GM13977 (cell line): ENCODE measurements around the gene C1QBP.

ENCODE experiments used
- DNase-seq: peaks from one replicate; pipeline ENCODE4 v3.0.0; 2012; ENCODE audit warnings: low spot score
- CTCF ChIP-seq: IDR thresholded peaks from 2 replicates; pipeline ENCODE4 v1.5.1; 2012; ENCODE audit warnings: mild to moderate bottlenecking, control low read depth; ENCODE audit not compliant: insufficient read depth; ENCODE audit errors: extremely low read depth, missing control alignments
- in situ Hi-C: fragments of 300-500 bp; cut with MboI; formaldehyde crosslinking; loops from one replicate; pipeline ENCODE4 v1.12.0; 2022; ENCODE audit warnings: low sequenced_read_pairs, low pct_unique_long_range_greater_than_20kb, mixed read lengths, inconsistent platforms; ENCODE audit not compliant: unreplicated experiment

The C1QBP gene

GRCh38 chr17:5480962-5481361, 42.0 kb upstream of the C1QBP start:
- TF ChIP-seq CTCF = no peak
- in situ Hi-C loops = no loop called here
- DNase-seq = no peak

- DNase-seq = no peak
- in situ Hi-C loops = no loop called here
- TF ChIP-seq CTCF = no peak
These were observed 40.0 kb upstream of the C1QBP start for GRCh38 chr17:5478992-5479391.

GRCh38 chr17:5473906-5474305, 35.0 kb upstream of the C1QBP start:
- no peak for TF ChIP-seq CTCF
- in situ Hi-C loops = no loop called here
- DNase-seq = no peak

- TF ChIP-seq CTCF = no peak
- in situ Hi-C loops = no loop called here
- no peak for DNase-seq
These were observed 33.6 kb upstream of the C1QBP start for GRCh38 chr17:5472511-5472910.

- no peak for TF ChIP-seq CTCF
- DNase-seq = peak; percentile 29
- in situ Hi-C loops = no loop called here
These were observed 29.1 kb upstream of the C1QBP start for GRCh38 chr17:5468075-5468473.

GRCh38 chr17:5467416-5467815, 28.5 kb upstream of the C1QBP start:
- no peak for TF ChIP-seq CTCF
- DNase-seq = no peak
- in situ Hi-C loops = no loop called here

- TF ChIP-seq CTCF = no peak
- DNase-seq = no peak
- in situ Hi-C loops = no loop called here
These were observed 27.3 kb upstream of the C1QBP start for GRCh38 chr17:5466295-5466694.
